OCI-LY7 (cell line): ENCODE results near the gene PDCD11. TPM values are rescaled to one million over a fixed set of nuclear protein-coding genes. Genes with fewer than 3 reads are reported as not detected.

Source experiments
- BruUV-seq: library from RNA; stranded (reverse); fragments of 400-500 nt; replicated peaks from 2 replicates; lab custom pipeline; 2021; lab: Mats Ljungman, UMichigan
- CTCF ChIA-PET: fragments of 300-600 bp; sonication (Branson Sonifier 250); formaldehyde crosslinking; loops from one replicate; lab custom pipeline; 2022; ENCODE audit warnings: antibody characterized with exemption; ENCODE audit not compliant: unreplicated experiment; lab: Charles Lee
- POLR2A ChIA-PET: fragments of 300-600 bp; sonication (Branson Sonifier 250); formaldehyde crosslinking; loops from one replicate; lab custom pipeline; 2022; ENCODE audit warnings: antibody characterized with exemption; lab: Charles Lee
- DNase-seq: peaks from one replicate; pipeline ENCODE4 v3.0.0-alpha.2; 2015; ENCODE audit warnings: low spot score
- H2AFZ ChIP-seq: fragments of 200-600 bp; sonication (generic), shearing (Covaris generic); 2 replicates; pipeline ENCODE4 v1.6.1; 2014; ENCODE audit warnings: mild to moderate bottlenecking, antibody characterized with exemption, low read length, moderate library complexity
- H3K27ac ChIP-seq: fragments of 200-600 bp; sonication (generic); 2 replicates; pipeline ENCODE4 v1.5.1; 2014; ENCODE audit warnings: mixed run types, low read depth, mild to moderate bottlenecking, moderate library complexity, low read length, inconsistent platforms; ENCODE audit not compliant: poor library complexity, severe bottlenecking
- H3K36me3 ChIP-seq: fragments of 200-600 bp; sonication (generic); 2 replicates; pipeline ENCODE4 v1.6.1; 2014; ENCODE audit warnings: mild to moderate bottlenecking, antibody characterized with exemption, low read length, moderate library complexity, mixed read lengths; ENCODE audit not compliant: insufficient read depth
- H3K4me1 ChIP-seq: fragments of 200-600 bp; sonication (generic); 2 replicates; pipeline ENCODE4 v1.5.1; 2014; ENCODE audit warnings: mild to moderate bottlenecking, low read length; ENCODE audit not compliant: insufficient read depth, poor library complexity, severe bottlenecking
- H3K4me2 ChIP-seq: fragments of 200-600 bp; sonication (generic); 2 replicates; pipeline ENCODE4 v1.6.1; 2014; ENCODE audit warnings: mild to moderate bottlenecking, low read length
- H3K4me3 ChIP-seq: fragments of 200-600 bp; sonication (generic); 2 replicates; pipeline ENCODE4 v1.5.1; 2014; ENCODE audit warnings: mild to moderate bottlenecking, low read depth, low read length; ENCODE audit not compliant: poor library complexity, severe bottlenecking
- H3K79me2 ChIP-seq: fragments of 200-600 bp; sonication (generic); 2 replicates; pipeline ENCODE4 v1.6.1; 2016; ENCODE audit warnings: low read depth, mild to moderate bottlenecking, low read length, moderate library complexity, mixed read lengths; ENCODE audit not compliant: insufficient read depth
- H3K9me2 ChIP-seq: fragments of 200-600 bp; sonication (generic); 2 replicates; pipeline ENCODE4 v1.6.1; 2016; ENCODE audit warnings: mild to moderate bottlenecking, low read length, mixed read lengths; ENCODE audit not compliant: insufficient read depth
- H3K9me3 ChIP-seq: fragments of 200-600 bp; sonication (generic); 2 replicates; pipeline ENCODE4 v1.6.1; 2014; ENCODE audit warnings: mild to moderate bottlenecking, mixed run types, low read length, mixed read lengths
- H4K20me1 ChIP-seq: fragments of 200-600 bp; sonication (generic); 2 replicates; pipeline ENCODE4 v1.6.1; 2014; ENCODE audit warnings: mild to moderate bottlenecking, antibody characterized with exemption, low read length, moderate library complexity, mixed read lengths; ENCODE audit not compliant: insufficient read depth
- EZH2phosphoT487 ChIP-seq: fragments of 200-600 bp; sonication (generic); IDR thresholded peaks from 2 replicates; pipeline ENCODE4 v1.6.1; 2018; ENCODE audit warnings: low read depth, borderline replicate concordance, mild to moderate bottlenecking, mixed run types, antibody characterized with exemption, low read length, moderate library complexity, mixed read lengths
- intact Hi-C: fragments of 100-400 bp; cut with micrococcal nuclease; formaldehyde crosslinking; loops from one replicate; pipeline ENCODE4 v1.10.0; 2022; ENCODE audit not compliant: unreplicated experiment
- total RNA-seq, 2 experiments: library from RNA; depleted of rRNA in 1 of 2; stranded (reverse); fragments of >200 nt in 1 of 2; shearing (Covaris generic) in 1 of 2; gene quantifications; 2 replicates each; pipeline ENCODE4 v1.2.3, GENCODE V29; 2014 to 2022
- TF ChIP-seq, protein P1 (sequence below): fragments of 200-600 bp; sonication (generic); conservative IDR thresholded peaks from 2 replicates; pipeline ENCODE4 v1.5.1; 2014; ENCODE audit warnings: mild to moderate bottlenecking, antibody characterized with exemption, low read length, moderate library complexity, mixed read lengths

The PDCD11 gene
- total RNA-seq, 2 experiments from 2014 or later = 54.5 to 68.4 TPM

DNA sequence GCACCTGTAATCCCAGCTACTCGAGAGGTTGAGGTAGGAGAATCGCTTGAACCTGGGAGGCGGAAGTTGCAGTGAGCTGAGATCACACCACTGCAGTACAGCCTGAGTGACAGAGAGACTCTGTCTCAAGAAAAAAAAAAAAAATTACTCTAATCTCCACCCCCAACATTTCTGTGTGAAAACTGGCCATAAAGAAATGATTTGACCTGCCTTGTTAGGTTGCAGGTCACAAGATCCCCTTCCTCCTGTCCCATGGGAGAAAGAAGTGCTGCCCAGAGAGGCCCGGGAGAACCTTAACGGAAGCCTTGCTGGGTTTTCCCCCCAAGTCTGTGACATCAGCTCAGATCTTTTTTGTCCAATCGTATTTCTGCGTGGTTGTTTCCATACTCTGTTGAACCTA, 71.0 kb downstream of the PDCD11 start:
- peak; percentile 51 for DNase-seq
- Histone ChIP-seq H3K4me3 (no peak overlapping the region), H3K27ac (peak overlapping the region; percentile 76), H3K4me1 (peaks cover 80% of the 10 kb centered on the region), H3K9me2 (no peaks in the 10 kb centered on the region), H3K4me2 (peak overlapping the region; percentile 61), H3K9me3 (no peaks in the 10 kb centered on the region), H3K79me2 (no peaks in the 10 kb centered on the region), H4K20me1 (no peaks in the 10 kb centered on the region), H2AFZ (peak overlapping the region; percentile 95), H3K36me3 (no peaks in the 10 kb centered on the region)
- ChIA-PET POLR2A (interaction anchor here (0.6 to 4.2 kb wide), 5 partner anchors 8 to 609 kb away, joined by 3 to 13 read pairs (median 4); no protein-coding TSS in a partner anchor), CTCF (no interaction called here)
- intact Hi-C loops = no loop called here
- TF ChIP-seq, protein P1, sequence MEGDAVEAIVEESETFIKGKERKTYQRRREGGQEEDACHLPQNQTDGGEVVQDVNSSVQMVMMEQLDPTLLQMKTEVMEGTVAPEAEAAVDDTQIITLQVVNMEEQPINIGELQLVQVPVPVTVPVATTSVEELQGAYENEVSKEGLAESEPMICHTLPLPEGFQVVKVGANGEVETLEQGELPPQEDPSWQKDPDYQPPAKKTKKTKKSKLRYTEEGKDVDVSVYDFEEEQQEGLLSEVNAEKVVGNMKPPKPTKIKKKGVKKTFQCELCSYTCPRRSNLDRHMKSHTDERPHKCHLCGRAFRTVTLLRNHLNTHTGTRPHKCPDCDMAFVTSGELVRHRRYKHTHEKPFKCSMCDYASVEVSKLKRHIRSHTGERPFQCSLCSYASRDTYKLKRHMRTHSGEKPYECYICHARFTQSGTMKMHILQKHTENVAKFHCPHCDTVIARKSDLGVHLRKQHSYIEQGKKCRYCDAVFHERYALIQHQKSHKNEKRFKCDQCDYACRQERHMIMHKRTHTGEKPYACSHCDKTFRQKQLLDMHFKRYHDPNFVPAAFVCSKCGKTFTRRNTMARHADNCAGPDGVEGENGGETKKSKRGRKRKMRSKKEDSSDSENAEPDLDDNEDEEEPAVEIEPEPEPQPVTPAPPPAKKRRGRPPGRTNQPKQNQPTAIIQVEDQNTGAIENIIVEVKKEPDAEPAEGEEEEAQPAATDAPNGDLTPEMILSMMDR = no peak
- no peak for TF ChIP-seq EZH2phosphoT487
- no TSS peak for BruUV-seq

DNA sequence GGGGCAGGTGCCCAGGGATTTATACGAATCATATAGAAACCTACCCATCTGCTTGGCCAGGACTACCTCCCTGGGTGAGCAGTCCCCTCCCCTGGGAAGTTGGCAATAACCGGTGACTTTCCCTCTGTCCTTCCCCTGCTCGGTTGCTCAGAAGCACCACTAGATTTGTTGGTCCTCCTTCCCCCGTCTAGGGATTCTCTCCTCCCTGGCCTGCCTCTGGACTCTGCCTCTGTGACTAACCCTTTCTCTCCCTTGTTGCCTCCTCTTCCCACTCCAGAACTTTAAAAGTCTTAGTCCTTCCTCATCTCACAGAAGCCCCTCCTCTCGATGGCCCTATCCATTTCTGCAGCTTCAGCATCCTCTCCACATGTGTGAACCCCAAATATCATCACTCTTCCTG, 72.8 kb downstream of the PDCD11 start:
- intact Hi-C loops = no loop called here
- peak overlapping the region; percentile 6 for H3K27ac ChIP-seq
- TF ChIP-seq, protein P1 = no peak
- TF ChIP-seq EZH2phosphoT487 = no peak
- H4K20me1 ChIP-seq = no peaks in the 10 kb centered on the region
- H3K79me2 ChIP-seq = no peaks in the 10 kb centered on the region
- CTCF ChIA-PET = no interaction called here
- H2AFZ ChIP-seq = no peak overlapping the region
- H3K4me2 ChIP-seq = no peak overlapping the region
- no peak for DNase-seq
- peaks cover 86% of the 10 kb centered on the region for H3K4me1 ChIP-seq
- no peaks in the 10 kb centered on the region for H3K9me2 ChIP-seq
- no TSS peak for BruUV-seq
- H3K9me3 ChIP-seq = no peaks in the 10 kb centered on the region
- no peaks in the 10 kb centered on the region for H3K36me3 ChIP-seq
- POLR2A ChIA-PET = no interaction called here
- H3K4me3 ChIP-seq = no peak overlapping the region

DNA sequence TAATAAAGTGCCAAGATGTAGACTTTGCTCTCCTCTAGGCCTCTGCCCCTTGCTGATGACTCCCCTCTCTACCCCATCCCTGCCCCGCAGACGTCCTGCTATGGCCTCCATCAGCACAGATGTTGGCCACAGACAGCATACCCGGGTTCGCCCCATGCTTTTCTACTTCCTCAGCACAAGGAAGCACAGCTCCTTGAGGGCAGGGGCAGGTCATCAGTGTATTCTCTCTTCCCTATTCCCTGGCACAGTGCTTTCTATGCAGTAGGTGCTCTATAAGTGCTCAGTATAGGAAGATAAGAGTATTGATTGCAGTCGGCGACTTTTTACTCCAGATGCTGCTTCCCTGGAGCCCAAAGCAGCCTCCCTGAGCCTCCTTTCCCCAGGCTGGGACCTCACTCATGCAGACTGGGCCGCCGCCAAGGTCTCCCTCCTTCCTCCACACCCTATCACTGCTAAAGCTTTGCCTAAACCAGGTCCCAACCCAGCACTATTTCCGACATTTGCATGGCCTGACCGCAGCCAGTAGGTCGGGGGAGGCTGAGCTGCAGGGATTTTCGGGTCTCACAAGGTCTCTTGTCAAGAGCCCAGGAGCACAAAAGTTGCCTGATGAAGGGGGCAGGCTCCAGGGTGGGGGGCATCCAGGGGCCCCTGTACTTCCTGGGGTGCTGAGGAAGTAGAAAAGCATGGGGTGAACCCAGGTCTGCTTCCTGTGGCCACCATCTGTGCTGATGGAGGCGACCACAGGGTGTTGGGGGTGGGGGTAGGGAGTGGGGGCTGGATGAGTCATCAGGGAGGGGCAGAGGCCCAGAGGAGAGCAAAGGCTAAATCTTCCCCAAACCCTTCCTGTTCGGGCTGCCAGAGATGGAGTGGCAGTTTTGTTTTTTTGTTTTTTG, 74.6 kb downstream of the PDCD11 start:
- DNase-seq = peak; percentile 90
- Histone ChIP-seq H3K4me3 (peak overlapping the region; percentile 55), H3K4me1 (peaks cover 77% of the 10 kb centered on the region), H3K79me2 (no peaks in the 10 kb centered on the region), H3K27ac (peak overlapping the region; percentile 91), H3K9me3 (no peaks in the 10 kb centered on the region), H4K20me1 (no peaks in the 10 kb centered on the region), H3K4me2 (peak overlapping the region; percentile 72), H3K36me3 (no peaks in the 10 kb centered on the region), H2AFZ (peak overlapping the region; percentile 13; the same call in 1 of the 2 replicates), H3K9me2 (no peaks in the 10 kb centered on the region)
- ChIA-PET POLR2A (interaction anchor here (0.5 to 0.9 kb wide), 4 partner anchors 8 to 280 kb away, joined by 3 to 4 read pairs (median 4); no protein-coding TSS in a partner anchor), CTCF (interaction anchor here (0.6 to 0.7 kb wide), 3 partner anchors 13 to 55 kb away, joined by 3 read pairs; no protein-coding TSS in a partner anchor)
- TF ChIP-seq, protein P1 = no peak
- TF ChIP-seq EZH2phosphoT487 = no peak
- BruUV-seq = no TSS peak
- intact Hi-C loops = no loop called here
